ENCODE results near the gene ATP6V0E2. TPM values are rescaled to one million over a fixed set of nuclear protein-coding genes. Genes with fewer than 3 reads are reported as not detected.

ATP6V0E2 gene
- total RNA-seq, 1 donor, result 30.0 TPM

DNA sequence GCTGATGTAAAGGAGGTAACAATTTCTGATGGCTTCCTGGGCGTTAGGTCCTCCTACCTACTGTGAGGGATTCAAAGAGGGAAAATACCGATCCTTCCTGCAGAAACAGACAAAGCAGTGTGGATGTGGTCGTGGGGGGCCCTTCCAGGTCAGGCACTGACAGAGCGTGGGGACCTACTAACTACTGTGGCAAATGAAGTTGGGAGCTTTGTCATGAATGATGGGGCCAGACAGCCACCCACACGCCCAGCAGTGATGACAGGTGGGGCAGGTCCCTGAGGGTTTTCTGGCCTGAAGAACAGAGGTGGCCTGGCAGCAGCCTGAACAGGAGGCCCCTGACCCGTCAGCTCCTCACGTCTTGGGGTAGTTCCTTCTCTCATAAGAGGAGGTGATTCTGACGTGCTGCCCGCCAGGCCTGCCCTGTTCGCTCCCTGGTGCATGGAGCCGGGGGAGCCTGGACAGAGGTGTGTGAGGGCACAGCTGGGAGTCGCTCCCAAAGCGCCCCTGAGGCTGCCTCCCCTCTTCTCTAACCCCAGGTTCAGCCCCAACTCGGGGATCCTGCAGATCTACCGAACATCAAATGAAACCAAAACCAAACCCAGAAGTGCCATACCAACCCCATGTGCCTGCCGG lies 4.2 kb downstream of the ATP6V0E2 start:
- H3K4me3 ChIP-seq (ENCODE audit: low read length), result no peak overlapping the region
- peaks cover 26% of the 10 kb centered on the region for H3K4me1 ChIP-seq (ENCODE audit: insufficient read depth, low read length)
- H3K27me3 ChIP-seq (ENCODE audit: insufficient read depth, low read length), result no peaks in the 10 kb centered on the region

DNA sequence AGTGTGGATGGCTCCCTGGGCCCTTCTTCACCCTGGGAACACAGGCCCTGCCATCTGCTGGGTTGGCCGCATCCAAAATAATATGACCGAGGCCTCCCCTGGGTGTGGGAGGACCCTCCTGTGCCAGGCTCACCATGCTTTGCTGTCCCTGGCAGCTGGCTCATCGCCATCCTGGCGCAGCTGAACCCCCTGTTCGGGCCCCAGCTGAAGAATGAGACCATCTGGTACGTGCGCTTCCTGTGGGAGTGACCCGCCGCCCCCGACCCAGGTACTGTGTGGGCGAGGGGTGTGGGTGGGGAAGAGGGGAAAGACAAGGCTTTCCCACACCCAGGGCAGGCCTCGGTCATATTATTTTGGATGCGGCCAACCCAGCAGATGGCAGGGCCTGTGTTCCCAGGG lies 4.8 kb downstream of the ATP6V0E2 start:
- Histone ChIP-seq H3K4me3 (ENCODE audit: low read length) (no peak overlapping the region), H3K9me3 (ENCODE audit: low read depth, low read length) (no peaks in the 10 kb centered on the region), H3K27me3 (ENCODE audit: insufficient read depth, low read length) (no peaks in the 10 kb centered on the region), H3K4me1 (ENCODE audit: insufficient read depth, low read length) (peaks cover 21% of the 10 kb centered on the region)

More for the DNA sequence above, 4.2 kb downstream of the ATP6V0E2 start:
- no peaks in the 10 kb centered on the region for H3K9me3 ChIP-seq (ENCODE audit: low read depth, low read length)

DNA sequence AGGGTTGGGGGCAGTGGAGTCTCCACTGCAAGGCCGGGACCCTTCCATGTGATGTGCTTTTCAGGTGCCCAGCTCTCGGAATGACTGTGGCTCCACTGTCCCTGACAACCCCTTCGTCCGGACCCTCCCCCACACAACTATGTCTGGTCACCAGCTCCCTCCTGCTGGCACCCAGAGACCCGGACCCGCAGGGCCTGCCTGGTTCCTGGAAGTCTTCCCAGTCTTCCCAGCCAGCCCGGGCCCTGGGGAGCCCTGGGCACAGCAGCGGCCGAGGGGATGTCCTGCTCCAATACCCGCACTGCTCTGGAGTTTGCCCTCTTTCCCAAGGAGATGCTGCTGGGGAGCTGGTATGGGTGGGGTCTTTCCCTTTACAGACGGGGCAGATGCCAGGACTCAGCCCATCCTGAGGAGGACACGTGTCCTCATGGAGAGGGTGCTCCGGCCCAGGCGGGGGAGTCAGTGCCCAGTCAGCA lies 5.5 kb downstream of the ATP6V0E2 start:
- Histone ChIP-seq H3K4me1 (ENCODE audit: insufficient read depth, low read length) (peaks cover 16% of the 10 kb centered on the region), H3K9me3 (ENCODE audit: low read depth, low read length) (no peaks in the 10 kb centered on the region), H3K27me3 (ENCODE audit: insufficient read depth, low read length) (no peaks in the 10 kb centered on the region), H3K4me3 (ENCODE audit: low read length) (no peak overlapping the region)

GRCh38 chr7:149879766-149880637 lies 6.2 kb downstream of the ATP6V0E2 start:
- H3K9me3 ChIP-seq (ENCODE audit: low read depth, low read length), result no peaks in the 10 kb centered on the region
- H3K27me3 ChIP-seq (ENCODE audit: insufficient read depth, low read length), result no peaks in the 10 kb centered on the region
- H3K4me3 ChIP-seq (ENCODE audit: low read length), result no peak overlapping the region
- H3K4me1 ChIP-seq (ENCODE audit: insufficient read depth, low read length), result peaks cover 9% of the 10 kb centered on the region

- no peak overlapping the region for H3K4me3 ChIP-seq (ENCODE audit: low read length)
- H3K27me3 ChIP-seq (ENCODE audit: insufficient read depth, low read length), result no peaks in the 10 kb centered on the region
- H3K4me1 ChIP-seq (ENCODE audit: insufficient read depth, low read length), result peaks cover 1% of the 10 kb centered on the region
- no peaks in the 10 kb centered on the region for H3K9me3 ChIP-seq (ENCODE audit: low read depth, low read length)
These were observed 7.0 kb downstream of the ATP6V0E2 start for GRCh38 chr7:149880638-149881311.

DNA sequence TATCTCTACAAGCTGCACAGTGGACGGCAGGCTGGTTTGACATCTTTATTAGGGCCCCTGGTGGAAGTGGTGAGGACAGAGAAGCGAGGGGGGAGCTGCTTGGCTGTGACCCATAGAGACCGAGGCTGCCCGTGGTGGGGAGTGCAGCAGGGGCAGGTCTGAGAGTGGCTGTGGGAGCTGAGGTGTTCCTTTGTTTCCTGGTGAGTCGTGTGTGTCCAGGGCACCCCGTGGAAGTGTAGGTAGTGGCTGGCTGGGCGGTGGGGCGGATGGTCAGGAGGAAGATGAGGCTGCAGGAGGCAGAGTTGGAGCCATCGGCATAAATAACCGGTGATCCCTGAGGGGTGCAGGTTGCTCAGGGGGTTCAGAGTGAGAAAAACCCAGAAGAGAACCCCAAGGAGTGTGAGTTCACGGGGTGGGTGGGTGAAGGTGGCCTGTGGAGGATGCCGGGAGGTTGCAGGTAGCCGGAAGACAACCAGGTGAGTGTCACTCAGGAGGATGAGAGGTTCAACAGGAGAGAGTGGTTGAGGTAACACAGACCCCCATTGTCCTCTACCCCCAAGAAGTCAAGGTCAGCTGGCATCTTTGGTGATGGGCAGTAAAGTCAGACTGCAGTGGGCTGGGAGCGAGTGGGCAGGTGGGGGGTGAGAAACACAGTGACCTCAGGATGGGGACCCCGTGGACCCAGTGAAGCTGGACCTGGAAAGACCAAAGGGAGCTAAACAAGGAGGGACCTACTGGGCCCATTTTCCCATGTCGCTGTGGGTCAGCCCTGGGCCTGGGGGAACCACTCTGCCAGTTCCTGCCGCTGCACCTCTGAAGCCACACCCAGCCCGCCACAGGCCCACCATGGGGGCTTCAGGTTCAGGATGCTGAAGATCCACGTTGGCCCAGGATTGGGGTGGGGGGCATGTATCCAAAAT lies 7.8 kb downstream of the ATP6V0E2 start:
- Histone ChIP-seq H3K4me1 (ENCODE audit: insufficient read depth, low read length) (no peaks in the 10 kb centered on the region), H3K4me3 (ENCODE audit: low read length) (no peak overlapping the region), H3K27me3 (ENCODE audit: insufficient read depth, low read length) (no peaks in the 10 kb centered on the region), H3K9me3 (ENCODE audit: low read depth, low read length) (no peaks in the 10 kb centered on the region)

DNA sequence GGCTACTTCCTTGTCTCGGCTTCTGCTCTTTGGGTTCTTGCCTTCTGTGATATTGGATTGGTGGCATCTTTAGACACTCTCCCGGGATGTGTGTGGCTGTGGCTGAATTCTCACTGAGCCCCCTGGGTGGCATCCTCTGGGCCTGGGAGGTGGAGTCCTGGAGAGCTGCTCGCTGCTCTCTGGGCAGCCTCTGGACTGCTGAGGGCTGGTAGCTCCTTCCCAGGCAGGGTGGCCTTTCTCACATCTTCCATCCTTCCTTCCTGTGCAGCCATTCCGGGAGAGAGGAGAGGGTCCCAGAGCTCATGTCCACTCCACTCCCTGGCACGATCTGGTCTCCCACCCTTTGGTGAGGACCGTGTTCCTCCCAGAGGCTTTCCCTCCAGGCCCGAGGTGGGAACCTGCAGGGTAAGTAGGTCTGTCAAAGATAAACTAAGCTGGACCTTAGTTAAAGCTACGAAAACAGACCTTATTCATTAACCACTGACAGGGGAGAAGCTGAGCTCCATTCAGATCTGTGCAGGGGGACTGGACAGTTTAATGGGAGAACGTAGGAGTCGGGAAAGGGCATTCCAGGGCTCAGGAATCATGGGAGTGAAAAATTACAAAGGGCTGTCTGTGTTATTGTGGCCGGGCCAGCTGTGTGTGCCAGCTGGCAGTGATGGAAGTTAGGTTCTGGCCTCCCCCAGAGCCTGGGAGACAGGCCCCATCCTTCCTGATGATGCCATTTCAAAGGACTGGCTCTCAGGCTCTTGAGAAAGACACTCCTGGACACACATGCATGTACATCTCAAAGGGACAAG lies 8.7 kb downstream of the ATP6V0E2 start:
- Histone ChIP-seq H3K9me3 (ENCODE audit: low read depth, low read length) (no peaks in the 10 kb centered on the region), H3K4me1 (ENCODE audit: insufficient read depth, low read length) (no peaks in the 10 kb centered on the region), H3K27me3 (ENCODE audit: insufficient read depth, low read length) (no peaks in the 10 kb centered on the region), H3K4me3 (ENCODE audit: low read length) (no peak overlapping the region)

- H3K9me3 ChIP-seq (ENCODE audit: low read depth, low read length), result no peaks in the 10 kb centered on the region
- H3K4me1 ChIP-seq (ENCODE audit: insufficient read depth, low read length), result no peaks in the 10 kb centered on the region
- no peaks in the 10 kb centered on the region for H3K27me3 ChIP-seq (ENCODE audit: insufficient read depth, low read length)
- H3K4me3 ChIP-seq (ENCODE audit: low read length), result no peak overlapping the region
These were observed 9.3 kb downstream of the ATP6V0E2 start for GRCh38 chr7:149883048-149883438.

DNA sequence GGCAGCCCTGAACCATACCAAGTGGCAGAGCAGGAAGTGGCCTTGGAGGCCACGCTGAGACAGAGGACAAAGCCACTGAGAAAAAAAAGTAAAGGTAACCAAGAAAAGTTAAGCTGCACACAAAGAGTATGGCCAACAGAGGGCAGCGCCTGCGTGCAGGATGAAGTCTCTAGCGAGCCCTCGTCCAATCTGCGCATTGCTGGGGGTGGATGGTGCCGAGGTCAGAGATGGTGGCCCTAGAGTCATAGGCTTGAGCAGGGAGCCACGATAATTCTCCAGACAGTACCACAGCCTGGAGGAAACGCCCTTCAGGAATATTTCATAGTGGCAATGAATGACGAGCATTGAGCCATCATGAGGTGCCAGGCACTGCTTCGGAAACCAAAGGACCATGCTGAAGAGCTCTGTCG lies 9.7 kb downstream of the ATP6V0E2 start:
- Histone ChIP-seq H3K9me3 (ENCODE audit: low read depth, low read length) (no peaks in the 10 kb centered on the region), H3K4me3 (ENCODE audit: low read length) (no peak overlapping the region), H3K4me1 (ENCODE audit: insufficient read depth, low read length) (no peaks in the 10 kb centered on the region), H3K27me3 (ENCODE audit: insufficient read depth, low read length) (no peaks in the 10 kb centered on the region)

GRCh38 chr7:149884016-149884415 lies 10.2 kb downstream of the ATP6V0E2 start:
- Histone ChIP-seq H3K9me3 (ENCODE audit: low read depth, low read length) (no peaks in the 10 kb centered on the region), H3K4me1 (ENCODE audit: insufficient read depth, low read length) (no peaks in the 10 kb centered on the region), H3K4me3 (ENCODE audit: low read length) (no peak overlapping the region), H3K27me3 (ENCODE audit: insufficient read depth, low read length) (no peaks in the 10 kb centered on the region)

- no peaks in the 10 kb centered on the region for H3K27me3 ChIP-seq (ENCODE audit: insufficient read depth, low read length)
- no peak overlapping the region for H3K4me3 ChIP-seq (ENCODE audit: low read length)
- H3K9me3 ChIP-seq (ENCODE audit: low read depth, low read length), result no peaks in the 10 kb centered on the region
- no peaks in the 10 kb centered on the region for H3K4me1 ChIP-seq (ENCODE audit: insufficient read depth, low read length)
These were observed 10.8 kb downstream of the ATP6V0E2 start for GRCh38 chr7:149884541-149884940.

DNA sequence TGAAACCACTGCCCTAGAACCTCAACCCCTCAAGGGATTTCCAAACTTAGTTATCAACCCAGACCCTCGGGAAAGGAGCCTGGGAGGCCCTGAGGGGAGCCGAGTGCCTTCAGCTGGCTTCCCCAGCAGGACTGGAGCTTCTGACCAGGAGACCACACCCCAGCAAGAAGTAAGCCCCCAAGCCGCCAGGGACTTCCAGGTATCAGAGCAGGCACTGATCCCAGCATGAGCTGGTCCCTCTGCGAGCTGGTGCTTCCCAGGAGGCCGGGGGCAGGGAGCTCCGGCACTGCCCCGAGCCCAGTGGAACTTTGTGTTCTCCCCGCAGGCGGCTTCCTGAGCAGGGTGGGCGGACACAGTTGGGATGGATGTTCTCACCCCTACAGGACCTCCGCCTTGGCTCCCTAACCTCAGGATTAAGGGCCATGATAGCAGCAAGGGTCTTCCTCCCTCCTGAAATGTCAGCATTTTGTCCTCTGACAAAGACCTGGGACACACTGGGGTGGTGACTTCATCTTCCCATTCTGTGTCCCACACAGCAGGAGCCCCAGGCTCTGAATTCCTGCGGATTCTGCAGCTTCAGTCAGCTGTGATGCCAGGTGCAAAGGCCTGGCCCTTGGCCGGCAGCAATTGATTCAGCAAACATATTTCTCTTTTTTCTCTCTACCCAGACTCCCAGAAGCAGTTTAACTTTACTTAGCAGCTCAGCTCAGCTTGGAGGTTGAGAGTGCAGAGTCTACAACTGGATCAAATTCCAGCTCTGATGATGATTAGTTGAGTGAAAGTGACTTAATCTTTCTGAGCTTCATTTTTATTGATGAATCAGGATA lies 11.6 kb downstream of the ATP6V0E2 start:
- Histone ChIP-seq H3K4me1 (ENCODE audit: insufficient read depth, low read length) (no peaks in the 10 kb centered on the region), H3K27me3 (ENCODE audit: insufficient read depth, low read length) (no peaks in the 10 kb centered on the region), H3K9me3 (ENCODE audit: low read depth, low read length) (no peaks in the 10 kb centered on the region), H3K4me3 (ENCODE audit: low read length) (no peak overlapping the region)

DNA sequence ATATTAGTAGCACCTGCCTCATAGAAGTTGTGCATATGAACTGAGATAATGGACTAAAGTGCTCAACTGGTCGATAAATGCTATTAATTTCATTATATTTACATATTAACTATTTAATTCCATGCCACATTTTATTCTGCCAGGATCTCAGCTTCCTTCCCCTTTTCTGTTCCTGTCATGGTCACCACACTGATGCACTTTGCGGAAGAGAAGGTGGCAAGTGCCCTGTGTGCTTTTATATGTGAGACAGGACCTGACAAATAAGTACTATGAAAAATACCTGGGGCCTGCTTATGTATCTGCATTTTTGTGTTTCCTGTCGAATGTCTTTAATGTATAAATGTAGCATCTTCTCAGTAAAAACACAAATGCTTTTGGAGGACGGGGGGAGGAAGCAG lies 12.2 kb downstream of the ATP6V0E2 start:
- H3K27me3 ChIP-seq (ENCODE audit: insufficient read depth, low read length), result no peaks in the 10 kb centered on the region
- H3K4me3 ChIP-seq (ENCODE audit: low read length), result no peak overlapping the region
- H3K4me1 ChIP-seq (ENCODE audit: insufficient read depth, low read length), result no peaks in the 10 kb centered on the region
- no peaks in the 10 kb centered on the region for H3K9me3 ChIP-seq (ENCODE audit: low read depth, low read length)

Measured in mononuclear cell (primary cell).